Activated CD8-positive, alpha-beta memory T cell treated with anti-CD3 and anti-CD28 coated beads, Interleukin-2, amount 50 U/mL, for 24 hours (primary cell): Measurements from ENCODE around the gene UTP11.

Experiments used
- DNase-seq: peaks from one replicate; pipeline ENCODE4 v3.0.0-alpha.2; 2020; ENCODE audit errors: extremely low read depth

Gene UTP11

DNA sequence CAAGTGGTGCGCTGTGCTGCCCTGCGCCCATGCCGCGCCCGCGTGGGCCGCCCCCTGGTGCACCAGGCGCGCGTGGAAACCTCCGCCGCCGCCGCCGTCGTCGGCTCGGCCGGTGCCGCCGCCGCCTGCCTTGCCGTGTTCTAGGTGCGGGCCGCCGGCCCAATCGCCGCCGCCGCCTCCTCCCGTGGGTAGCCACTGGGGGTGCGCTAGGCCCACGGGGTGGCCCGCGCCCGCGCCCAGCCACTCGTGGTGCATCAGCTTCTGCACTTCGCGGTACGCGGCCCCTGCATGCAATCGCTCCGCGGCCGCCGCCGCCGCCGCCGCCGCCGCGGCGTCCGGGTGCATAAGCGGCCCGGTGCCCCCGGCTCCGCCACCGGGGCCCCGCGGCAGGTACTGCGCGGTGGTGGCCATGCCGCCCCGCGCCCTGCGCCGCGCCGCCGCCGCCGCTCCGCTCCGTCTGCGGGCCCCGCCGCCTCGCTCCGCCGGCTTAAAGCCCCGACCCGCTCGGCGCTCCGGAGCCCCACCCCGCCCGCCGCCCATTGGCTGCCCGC, 33.9 kb downstream of the UTP11 start, which contains the start of gene POU3F1:
Gene POU3F1, minus strand, starts transcription at position 461 of the 551 bp plus-strand sequence. Its CDS starts 50 bp downstream, at position 411.
- no peak for DNase-seq

GRCh38 chr1:38046884-38047602, 34.5 kb downstream of the UTP11 start:
- peak; percentile 47 for DNase-seq

GRCh38 chr1:38047603-38048141, 35.1 kb downstream of the UTP11 start:
- no peak for DNase-seq

DNA sequence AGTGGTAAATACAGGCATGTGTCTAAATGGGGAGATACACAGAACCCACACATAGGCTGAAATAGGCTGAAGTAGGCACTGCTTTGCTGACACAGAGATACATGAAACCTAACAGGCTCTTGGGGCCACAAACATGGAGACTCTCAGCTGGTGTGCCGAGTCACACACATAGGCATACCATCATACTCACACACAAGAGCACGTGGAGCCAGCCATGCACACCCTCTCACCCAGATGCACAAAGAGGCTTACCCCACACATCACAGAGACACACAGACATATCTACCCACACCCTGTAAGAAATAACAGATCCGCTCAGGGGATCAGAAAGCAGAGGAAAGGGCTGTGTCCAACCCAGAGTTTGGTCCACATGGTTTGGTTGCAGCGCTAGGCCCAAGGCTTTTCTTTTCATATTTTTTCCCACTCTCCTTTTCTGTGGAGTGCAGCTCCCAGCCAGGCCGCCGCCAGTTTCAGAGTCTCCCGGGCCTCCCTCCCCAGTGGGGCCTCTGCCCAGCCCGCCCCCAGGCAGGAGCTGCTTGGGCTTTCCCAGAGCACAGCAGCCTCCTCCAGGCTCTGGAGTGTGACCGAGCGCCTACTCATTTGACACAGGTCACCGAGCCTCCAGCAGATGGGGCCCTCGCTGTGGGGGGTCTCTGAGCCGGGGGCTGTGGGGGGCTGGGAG, 38.0 kb downstream of the UTP11 start:
- no peak for DNase-seq

- no peak for DNase-seq
Observed at GRCh38 chr1:38051079-38051543, 38.6 kb downstream of the UTP11 start.

DNA sequence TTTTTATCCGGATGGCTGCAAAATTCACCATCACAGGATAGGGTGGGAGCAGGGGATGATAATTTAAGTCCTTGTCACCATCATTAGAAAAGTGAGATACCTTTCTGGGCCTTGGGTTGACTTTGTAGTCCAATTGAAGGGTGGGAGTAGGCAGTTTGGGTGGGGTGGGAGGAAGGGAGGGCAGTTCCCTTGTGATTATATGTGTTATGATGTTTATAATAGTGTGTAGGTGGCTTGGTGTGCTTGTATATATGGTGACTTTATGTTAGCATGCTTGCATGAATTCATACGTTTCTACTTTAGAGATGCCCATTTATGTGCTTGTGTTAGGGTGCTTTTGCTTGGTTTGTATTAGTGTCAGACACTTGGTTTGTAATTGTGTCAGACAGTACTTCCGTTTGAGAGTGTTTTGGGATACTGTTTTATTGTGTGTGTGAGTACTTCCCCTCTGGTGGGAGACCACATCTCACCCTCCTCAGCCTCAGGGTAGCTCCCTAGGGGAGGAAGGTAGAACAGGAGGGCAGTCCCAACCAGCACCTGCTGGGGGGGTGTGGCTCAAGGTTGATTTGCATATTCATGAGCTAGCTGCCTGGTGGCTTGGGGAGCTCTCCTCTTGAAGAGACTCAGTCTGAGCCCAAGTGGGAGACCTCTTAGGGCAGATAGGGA, 40.3 kb downstream of the UTP11 start:
- no peak for DNase-seq

DNA sequence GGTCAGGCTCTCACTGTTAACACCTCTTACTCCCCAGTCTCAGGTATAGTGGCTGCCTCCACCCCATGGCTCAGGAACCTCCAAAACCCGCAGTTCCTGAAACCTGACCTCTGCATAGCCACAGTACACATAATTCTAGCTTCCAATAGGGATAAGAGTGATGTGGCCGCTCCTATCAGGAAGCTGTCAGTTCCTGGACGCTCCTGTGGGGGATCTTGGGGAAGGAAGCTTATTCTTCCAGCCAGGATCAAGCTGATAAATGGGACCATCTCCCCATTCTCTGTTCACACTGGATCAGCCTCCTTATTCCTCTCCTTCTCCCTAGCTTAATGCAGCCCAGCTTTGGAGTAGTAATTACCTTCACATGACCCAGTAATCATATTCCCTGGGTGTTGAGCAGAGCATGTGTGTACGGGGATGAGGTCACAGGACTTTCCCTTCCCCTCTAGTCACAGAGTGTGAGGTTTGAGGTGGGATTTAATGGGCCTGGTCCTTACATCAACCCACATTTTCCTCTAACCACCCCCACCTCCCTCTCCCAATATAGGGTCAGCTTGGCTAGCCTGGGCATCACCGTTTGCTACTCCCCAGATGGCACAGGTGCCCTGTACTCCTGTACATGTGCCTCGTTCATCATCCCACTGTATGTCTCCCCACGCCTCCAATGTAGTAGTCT, 41.0 kb downstream of the UTP11 start:
- no peak for DNase-seq

- DNase-seq = no peak
Observed at GRCh38 chr1:38055398-38055797, 42.9 kb downstream of the UTP11 start.

- no peak for DNase-seq
Observed at GRCh38 chr1:38055965-38056364, 43.4 kb downstream of the UTP11 start.

DNA sequence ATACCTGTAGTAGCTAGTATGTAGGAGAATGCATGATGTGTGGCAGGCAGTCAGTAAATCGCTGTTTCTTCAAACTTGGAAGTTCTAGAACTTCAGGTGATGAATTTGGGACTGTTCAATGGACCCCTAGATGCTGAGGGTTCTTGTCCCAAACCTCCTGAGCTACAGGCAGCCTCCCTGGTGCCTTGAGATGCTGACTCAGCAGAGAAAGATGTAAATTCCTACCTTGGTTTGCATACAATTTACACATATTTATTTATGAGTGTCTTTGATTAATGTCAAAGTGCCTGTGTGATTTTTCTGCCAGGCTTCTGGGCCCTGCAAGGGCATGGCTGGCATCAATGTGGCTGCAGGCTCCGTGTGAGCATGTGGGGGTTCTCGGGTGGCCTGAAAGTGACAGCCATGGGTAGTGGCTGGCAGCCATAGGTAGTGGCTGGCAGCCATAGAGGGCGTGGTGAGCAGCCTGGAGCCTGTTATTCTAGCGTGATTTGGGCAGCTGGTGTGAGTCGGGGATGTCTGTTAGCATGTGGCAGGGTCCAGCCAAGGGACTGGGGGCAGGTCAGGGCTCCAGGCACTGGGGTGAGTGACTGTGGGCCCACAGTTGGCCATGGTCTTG, 47.2 kb downstream of the UTP11 start:
- DNase-seq = no peak

DNA sequence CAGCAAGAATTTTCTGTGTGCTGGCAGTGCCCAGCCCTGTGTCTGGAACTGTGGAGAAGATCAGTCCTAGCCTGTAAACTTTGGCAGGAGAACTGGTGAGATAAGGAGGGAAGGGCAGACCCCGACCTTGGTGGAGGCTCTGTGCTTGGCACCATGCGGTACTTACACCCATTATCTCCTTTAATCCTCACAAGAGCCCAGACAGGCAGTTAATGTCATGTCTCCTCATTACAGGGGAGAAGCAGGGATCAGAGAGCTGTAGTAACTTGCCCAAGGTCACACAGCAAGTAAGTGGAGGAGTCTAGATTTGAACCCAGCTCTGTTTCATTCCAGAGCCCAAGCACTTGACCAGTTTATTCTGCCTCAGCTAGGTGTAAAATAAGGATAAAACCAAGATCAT, 48.0 kb downstream of the UTP11 start:
- DNase-seq = no peak

DNA sequence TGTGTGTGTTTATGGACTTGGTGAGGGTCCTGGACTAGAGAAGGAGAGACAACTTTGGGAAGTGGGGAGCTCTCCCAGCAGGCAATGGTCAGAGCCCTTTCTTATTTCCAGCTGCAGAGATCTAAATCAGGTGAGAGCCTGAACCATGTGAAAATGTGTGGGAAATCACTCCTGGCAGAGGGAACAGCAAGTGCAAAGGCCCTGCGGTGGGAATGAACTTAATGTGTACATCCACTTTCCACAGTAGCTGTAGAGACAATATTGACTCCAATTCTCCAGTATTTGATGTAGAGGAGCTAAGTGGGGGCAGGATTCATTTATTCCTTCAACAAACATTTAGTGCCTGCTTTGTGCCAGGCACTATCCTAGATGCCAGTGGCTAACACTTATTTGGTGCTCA, 48.8 kb downstream of the UTP11 start:
- DNase-seq = no peak

DNA sequence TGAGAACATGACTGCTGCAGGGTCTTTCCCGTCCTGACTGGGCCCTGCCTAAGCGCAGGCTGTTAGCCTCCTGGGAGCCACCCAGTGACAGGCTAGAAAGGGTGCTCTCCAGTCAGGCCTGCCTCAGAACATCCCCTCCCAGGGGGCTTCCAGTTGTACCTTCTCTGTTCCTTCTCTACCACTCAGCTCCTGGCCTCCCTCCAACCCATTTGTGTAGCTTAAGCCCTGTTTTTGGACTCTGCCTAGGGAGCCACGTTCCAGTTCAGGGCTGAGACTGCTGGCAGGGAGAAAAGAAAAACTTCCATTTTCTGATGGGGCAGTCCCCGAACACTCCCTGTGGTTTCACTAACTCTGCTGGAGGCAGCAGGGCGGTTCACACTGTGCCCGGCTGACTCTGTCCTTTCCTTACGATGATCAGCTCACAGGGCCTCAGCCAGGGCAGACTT, 49.4 kb downstream of the UTP11 start:
- DNase-seq = no peak

- no peak for DNase-seq
Observed at GRCh38 chr1:38062361-38063288, 50.1 kb downstream of the UTP11 start.

GRCh38 chr1:38063616-38064015, 51.1 kb downstream of the UTP11 start:
- no peak for DNase-seq

GRCh38 chr1:38064197-38064903, 51.8 kb downstream of the UTP11 start:
- no peak for DNase-seq

GRCh38 chr1:38068220-38068979, 55.9 kb downstream of the UTP11 start:
- no peak for DNase-seq

GRCh38 chr1:38068980-38069340, 56.4 kb downstream of the UTP11 start:
- no peak for DNase-seq
